Neural cell (in vitro differentiated cells): ENCODE results near the gene ANK2. TPM values are rescaled to one million over a fixed set of nuclear protein-coding genes. Genes with fewer than 3 reads are reported as not detected.

Experiments used
- H2AFZ ChIP-seq: fragments of 200-600, 300-800 bp; sonication (generic), shearing (Covaris generic); 2 replicates; pipeline ENCODE4 v1.6.0; 2014; ENCODE audit warnings: low read depth, mild to moderate bottlenecking, antibody characterized with exemption, low read length, moderate library complexity
- H3F3A ChIP-seq: fragments of 200-600 bp; shearing (Covaris generic); 2 replicates; pipeline ENCODE4 v1.6.1; 2016; ENCODE audit warnings: mild to moderate bottlenecking, moderate library complexity, mixed read lengths, antibody characterized with exemption, low read length; ENCODE audit not compliant: insufficient read depth, poor library complexity, severe bottlenecking
- H3K27ac ChIP-seq: fragments of 200-600, 300-800 bp; sonication (generic), shearing (Covaris generic); 2 replicates; pipeline ENCODE4 v1.5.1; 2014; ENCODE audit warnings: mild to moderate bottlenecking, low read length, moderate library complexity
- H3K27me3 ChIP-seq: fragments of 300-800, 200-600 bp; sonication (generic), shearing (Covaris generic); 2 replicates; pipeline ENCODE4 v1.6.0; 2014; ENCODE audit warnings: mild to moderate bottlenecking, low read depth, low read length, moderate library complexity; ENCODE audit not compliant: insufficient read depth
- H3K36me3 ChIP-seq: fragments of 300-800, 200-600 bp; sonication (generic), shearing (Covaris generic); 2 replicates; pipeline ENCODE4 v1.5.1; 2014; ENCODE audit warnings: mild to moderate bottlenecking, antibody characterized with exemption, low read length, moderate library complexity; ENCODE audit not compliant: insufficient read depth
- H3K4me2 ChIP-seq: fragments of 300-800, 200-600 bp; sonication (generic), shearing (Covaris generic); 2 replicates; pipeline ENCODE4 v1.6.0; 2014; ENCODE audit warnings: mild to moderate bottlenecking, low read length
- H3K4me3 ChIP-seq: fragments of 300-800, 200-600 bp; sonication (generic), shearing (Covaris generic); 2 replicates; pipeline ENCODE4 v1.5.1; 2014; ENCODE audit warnings: mild to moderate bottlenecking, low read length, moderate library complexity
- H3K79me2 ChIP-seq: fragments of 200-600 bp; shearing (Covaris generic); replicated peaks from 2 replicates; pipeline ENCODE4 v1.6.0; 2014; ENCODE audit warnings: mild to moderate bottlenecking, low read length, moderate library complexity; ENCODE audit not compliant: insufficient read depth
- H3K9ac ChIP-seq: fragments of 300-800, 200-600 bp; sonication (generic), shearing (Covaris generic); 2 replicates; pipeline ENCODE4 v1.6.1; 2016; ENCODE audit warnings: mild to moderate bottlenecking, low read length, mixed read lengths
- H3K9me2 ChIP-seq: fragments of 200-600 bp; shearing (Covaris generic); 2 replicates; pipeline ENCODE4 v1.6.1; 2016; ENCODE audit warnings: mild to moderate bottlenecking, low read length, mixed read lengths; ENCODE audit not compliant: insufficient read depth
- H3K9me3 ChIP-seq: fragments of 200-600, 300-800 bp; sonication (generic), shearing (Covaris generic); 2 replicates; pipeline ENCODE4 v1.6.1; 2016; ENCODE audit warnings: mild to moderate bottlenecking, mixed run types, low read length, moderate library complexity, mixed read lengths
- H4K20me1 ChIP-seq: fragments of 200-600 bp; shearing (Covaris generic); 2 replicates; pipeline ENCODE4 v1.6.1; 2016; ENCODE audit warnings: mild to moderate bottlenecking, mixed run types; ENCODE audit not compliant: insufficient read depth
- CTCF ChIP-seq: fragments of 450-650 bp; IDR thresholded peaks from 2 replicates; pipeline ENCODE4 v1.5.1; 2014; ENCODE audit warnings: antibody characterized with exemption, mild to moderate bottlenecking, moderate library complexity; ENCODE audit not compliant: poor library complexity, severe bottlenecking
- EP300 ChIP-seq: fragments of 450-650 bp; conservative IDR thresholded peaks from 2 replicates; pipeline ENCODE4 v1.6.1; 2014; ENCODE audit warnings: antibody characterized with exemption, mild to moderate bottlenecking, moderate library complexity; ENCODE audit not compliant: poor library complexity, severe bottlenecking
- EZH2 ChIP-seq: fragments of 200-600, 300-800 bp; shearing (Covaris generic), sonication (generic); IDR thresholded peaks from 2 replicates; pipeline ENCODE4 v1.6.1; 2014; ENCODE audit warnings: antibody characterized with exemption, low read length, borderline replicate concordance, mild to moderate bottlenecking; ENCODE audit not compliant: insufficient read depth, poor library complexity, severe bottlenecking
- POLR2AphosphoS5 ChIP-seq: IDR thresholded peaks from 2 replicates; pipeline ENCODE4 v1.6.1; 2012
- RAD21 ChIP-seq: fragments of 450-650 bp; conservative IDR thresholded peaks from 2 replicates; pipeline ENCODE4 v1.6.1; 2014; ENCODE audit warnings: antibody characterized with exemption, mild to moderate bottlenecking, moderate library complexity
- SMC3 ChIP-seq: fragments of 450-650 bp; conservative IDR thresholded peaks from 2 replicates; pipeline ENCODE4 v1.6.1; 2014; ENCODE audit warnings: antibody characterized with exemption, mild to moderate bottlenecking, moderate library complexity; ENCODE audit not compliant: poor library complexity
- TAF1 ChIP-seq: IDR thresholded peaks from 2 replicates; pipeline ENCODE4 v1.6.1; 2012; ENCODE audit warnings: low read depth
- polyA plus RNA-seq: library from polyadenylated mRNA; depleted of rRNA; stranded (reverse); fragments of >200 nt; gene quantifications from 2 replicates; pipeline ENCODE4 v1.2.3, GENCODE V29; 2014
- TF ChIP-seq, protein P1 (sequence below): IDR thresholded peaks from 2 replicates; pipeline ENCODE4 v1.6.1; 2012; ENCODE audit warnings: borderline replicate concordance

Gene ANK2
- polyA plus RNA-seq, 1 donor from 2014 or later = 52.0 TPM

- Histone ChIP-seq H2AFZ (no peak overlapping the region), H3K27ac (no peak overlapping the region)
- TF ChIP-seq SMC3 = no peak
- TF ChIP-seq TAF1 = no peak
- no peak for TF ChIP-seq EZH2
- TF ChIP-seq, protein P1, sequence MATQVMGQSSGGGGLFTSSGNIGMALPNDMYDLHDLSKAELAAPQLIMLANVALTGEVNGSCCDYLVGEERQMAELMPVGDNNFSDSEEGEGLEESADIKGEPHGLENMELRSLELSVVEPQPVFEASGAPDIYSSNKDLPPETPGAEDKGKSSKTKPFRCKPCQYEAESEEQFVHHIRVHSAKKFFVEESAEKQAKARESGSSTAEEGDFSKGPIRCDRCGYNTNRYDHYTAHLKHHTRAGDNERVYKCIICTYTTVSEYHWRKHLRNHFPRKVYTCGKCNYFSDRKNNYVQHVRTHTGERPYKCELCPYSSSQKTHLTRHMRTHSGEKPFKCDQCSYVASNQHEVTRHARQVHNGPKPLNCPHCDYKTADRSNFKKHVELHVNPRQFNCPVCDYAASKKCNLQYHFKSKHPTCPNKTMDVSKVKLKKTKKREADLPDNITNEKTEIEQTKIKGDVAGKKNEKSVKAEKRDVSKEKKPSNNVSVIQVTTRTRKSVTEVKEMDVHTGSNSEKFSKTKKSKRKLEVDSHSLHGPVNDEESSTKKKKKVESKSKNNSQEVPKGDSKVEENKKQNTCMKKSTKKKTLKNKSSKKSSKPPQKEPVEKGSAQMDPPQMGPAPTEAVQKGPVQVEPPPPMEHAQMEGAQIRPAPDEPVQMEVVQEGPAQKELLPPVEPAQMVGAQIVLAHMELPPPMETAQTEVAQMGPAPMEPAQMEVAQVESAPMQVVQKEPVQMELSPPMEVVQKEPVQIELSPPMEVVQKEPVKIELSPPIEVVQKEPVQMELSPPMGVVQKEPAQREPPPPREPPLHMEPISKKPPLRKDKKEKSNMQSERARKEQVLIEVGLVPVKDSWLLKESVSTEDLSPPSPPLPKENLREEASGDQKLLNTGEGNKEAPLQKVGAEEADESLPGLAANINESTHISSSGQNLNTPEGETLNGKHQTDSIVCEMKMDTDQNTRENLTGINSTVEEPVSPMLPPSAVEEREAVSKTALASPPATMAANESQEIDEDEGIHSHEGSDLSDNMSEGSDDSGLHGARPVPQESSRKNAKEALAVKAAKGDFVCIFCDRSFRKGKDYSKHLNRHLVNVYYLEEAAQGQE = no peak
- TF ChIP-seq EP300 = no peak
- TF ChIP-seq CTCF = no peak
- TF ChIP-seq POLR2AphosphoS5 = no peak
Observed at GRCh38 chr4:113025416-113025815, 24.0 kb upstream of the ANK2 start.

GRCh38 chr4:113026556-113026955, 22.9 kb upstream of the ANK2 start:
- no peaks in the 10 kb centered on the region for H3K27me3 ChIP-seq
- H3K79me2 ChIP-seq = no peaks in the 10 kb centered on the region
- no peaks in the 10 kb centered on the region for H3F3A ChIP-seq
- no peaks in the 10 kb centered on the region for H3K9me2 ChIP-seq
- no peaks in the 10 kb centered on the region for H3K36me3 ChIP-seq
- H3K4me2 ChIP-seq = no peak overlapping the region
- no peak overlapping the region for H2AFZ ChIP-seq
- H3K4me3 ChIP-seq = no peak overlapping the region
- no peaks in the 10 kb centered on the region for H3K9me3 ChIP-seq
- H3K9ac ChIP-seq = no peak overlapping the region
- H3K27ac ChIP-seq = no peak overlapping the region
- TF ChIP-seq CTCF (no peak), RAD21 (no peak), SMC3 (no peak)
- TF ChIP-seq, protein P1 = no peak
- H4K20me1 ChIP-seq = no peaks in the 10 kb centered on the region

More at GRCh38 chr4:113025416-113025815, 24.0 kb upstream of the ANK2 start:
- H3K36me3 ChIP-seq = no peaks in the 10 kb centered on the region
- no peaks in the 10 kb centered on the region for H3F3A ChIP-seq
- H3K9me2 ChIP-seq = no peaks in the 10 kb centered on the region
- H3K4me2 ChIP-seq = no peak overlapping the region
- no peaks in the 10 kb centered on the region for H3K79me2 ChIP-seq
- no peak overlapping the region for H3K9ac ChIP-seq
- no peaks in the 10 kb centered on the region for H3K27me3 ChIP-seq
- no peaks in the 10 kb centered on the region for H3K9me3 ChIP-seq
- no peaks in the 10 kb centered on the region for H4K20me1 ChIP-seq
- H3K4me3 ChIP-seq = no peak overlapping the region
